ENCODE results near the gene C3orf20.

DNA sequence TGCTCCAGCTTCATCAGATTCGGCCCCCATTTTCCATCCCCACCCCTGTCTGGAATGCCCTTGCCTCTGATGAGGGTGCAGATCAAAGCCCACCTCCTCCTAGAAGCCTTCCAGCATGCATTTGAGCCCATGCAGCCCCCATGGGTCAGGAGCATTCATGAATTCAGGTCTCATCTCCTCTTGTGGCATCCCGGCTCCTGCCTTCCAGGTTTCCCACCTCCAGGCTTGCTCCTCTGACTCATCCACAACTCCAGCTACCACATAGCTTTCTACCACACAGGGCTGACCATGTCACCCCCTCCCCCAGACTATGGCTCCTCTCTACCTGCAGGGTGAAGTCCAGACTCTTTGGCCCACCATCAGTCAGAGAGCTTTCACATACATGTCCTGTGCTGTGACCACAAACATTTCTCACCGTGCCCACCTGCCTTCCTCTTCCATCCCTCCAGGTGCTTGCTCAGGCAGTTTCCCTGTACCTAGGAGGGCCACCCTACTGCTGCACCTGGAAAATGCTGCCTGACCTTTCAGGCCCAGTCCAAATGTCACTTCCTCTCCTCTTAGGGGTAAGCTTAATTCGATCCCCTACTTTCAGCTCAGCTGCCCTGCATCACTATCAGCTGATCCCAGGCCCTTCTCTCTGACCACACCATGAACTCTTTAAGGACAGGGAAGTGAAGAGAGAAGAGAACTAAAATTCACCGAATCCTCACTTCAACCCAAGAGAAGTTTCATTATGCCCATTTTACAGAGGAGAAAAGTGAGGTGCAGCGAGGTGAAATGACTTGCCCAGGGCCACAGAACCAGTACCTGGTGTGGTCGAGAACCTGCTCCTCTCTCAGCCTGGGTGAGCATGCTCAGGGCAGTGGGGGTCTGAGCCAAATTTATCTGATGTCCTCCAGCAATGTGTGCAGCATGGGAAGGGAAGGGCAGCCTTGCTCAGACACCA is 130.2 kb downstream of the C3orf20 start:
- TF ChIP-seq EZH2 (IDR thresholded peaks at IDR 0.05; ENCODE audit: borderline replicate concordance, insufficient read depth, low read depth, low read length, poor library complexity, severe bottlenecking): no peak
- TF ChIP-seq, protein P1, sequence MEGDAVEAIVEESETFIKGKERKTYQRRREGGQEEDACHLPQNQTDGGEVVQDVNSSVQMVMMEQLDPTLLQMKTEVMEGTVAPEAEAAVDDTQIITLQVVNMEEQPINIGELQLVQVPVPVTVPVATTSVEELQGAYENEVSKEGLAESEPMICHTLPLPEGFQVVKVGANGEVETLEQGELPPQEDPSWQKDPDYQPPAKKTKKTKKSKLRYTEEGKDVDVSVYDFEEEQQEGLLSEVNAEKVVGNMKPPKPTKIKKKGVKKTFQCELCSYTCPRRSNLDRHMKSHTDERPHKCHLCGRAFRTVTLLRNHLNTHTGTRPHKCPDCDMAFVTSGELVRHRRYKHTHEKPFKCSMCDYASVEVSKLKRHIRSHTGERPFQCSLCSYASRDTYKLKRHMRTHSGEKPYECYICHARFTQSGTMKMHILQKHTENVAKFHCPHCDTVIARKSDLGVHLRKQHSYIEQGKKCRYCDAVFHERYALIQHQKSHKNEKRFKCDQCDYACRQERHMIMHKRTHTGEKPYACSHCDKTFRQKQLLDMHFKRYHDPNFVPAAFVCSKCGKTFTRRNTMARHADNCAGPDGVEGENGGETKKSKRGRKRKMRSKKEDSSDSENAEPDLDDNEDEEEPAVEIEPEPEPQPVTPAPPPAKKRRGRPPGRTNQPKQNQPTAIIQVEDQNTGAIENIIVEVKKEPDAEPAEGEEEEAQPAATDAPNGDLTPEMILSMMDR (IDR thresholded peaks at IDR 0.05): no peak
